SK-N-SH (cell line): Measurements from ENCODE around the gene NEK6.

Experiments
- POLR2AphosphoS5 ChIP-seq: IDR thresholded peaks from 2 replicates; pipeline ENCODE4 v1.6.1; 2012; ENCODE audit warnings: low read depth, low read length
- TF ChIP-seq, protein P1 (sequence below): fragments of 150-350 bp; IDR thresholded peaks from 2 replicates; pipeline ENCODE4 v1.6.1; 2017; ENCODE audit warnings: antibody characterized with exemption, low read length, low read depth, borderline replicate concordance

DNA sequence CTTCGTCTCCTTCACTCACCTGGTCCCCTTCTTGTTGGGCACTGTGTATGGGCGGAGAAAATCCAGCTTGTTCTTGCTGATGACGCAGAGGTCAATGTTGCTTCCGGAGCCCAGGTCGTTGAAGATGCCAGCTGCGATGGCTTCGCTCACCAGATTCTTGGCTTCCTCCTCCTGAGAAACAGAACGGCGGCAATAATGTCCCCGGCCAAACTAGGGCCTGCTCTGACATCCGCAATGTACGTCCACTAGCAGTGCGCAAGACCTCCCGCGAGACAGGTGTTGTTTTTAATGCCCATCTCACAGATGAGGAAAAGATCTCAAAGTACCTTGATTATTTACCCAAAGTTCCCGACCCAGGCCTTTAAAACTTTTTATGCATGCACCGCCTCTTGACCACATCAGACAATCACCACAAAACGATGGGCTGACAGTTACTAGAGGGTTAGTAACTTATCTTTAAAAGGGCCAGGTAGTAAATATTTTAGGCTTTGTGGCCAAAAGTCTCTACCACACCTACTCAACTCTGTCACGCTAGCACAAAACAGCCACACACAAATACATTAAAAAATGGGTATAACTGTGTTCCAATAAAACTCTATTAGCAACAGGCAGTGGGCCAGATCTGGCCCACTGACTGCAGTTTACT is 99.1 kb downstream of the NEK6 start:
- TF ChIP-seq, protein P1, sequence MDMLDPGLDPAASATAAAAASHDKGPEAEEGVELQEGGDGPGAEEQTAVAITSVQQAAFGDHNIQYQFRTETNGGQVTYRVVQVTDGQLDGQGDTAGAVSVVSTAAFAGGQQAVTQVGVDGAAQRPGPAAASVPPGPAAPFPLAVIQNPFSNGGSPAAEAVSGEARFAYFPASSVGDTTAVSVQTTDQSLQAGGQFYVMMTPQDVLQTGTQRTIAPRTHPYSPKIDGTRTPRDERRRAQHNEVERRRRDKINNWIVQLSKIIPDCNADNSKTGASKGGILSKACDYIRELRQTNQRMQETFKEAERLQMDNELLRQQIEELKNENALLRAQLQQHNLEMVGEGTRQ: no peak
- no peak for TF ChIP-seq POLR2AphosphoS5
